ENCODE data around the gene ISM1.

Gene ISM1

GRCh38 chr20:13312300-13312699 is 91.2 kb downstream of the ISM1 start:
- TF ChIP-seq CTCF (IDR thresholded peaks at IDR 0.05; ENCODE audit: low read depth, low read length): no peak

GRCh38 chr20:13313201-13313600 is 92.1 kb downstream of the ISM1 start:
- no peak for DNase-seq
- H3K27me3 ChIP-seq (ENCODE audit: insufficient read depth, low read depth, severe bottlenecking): no peaks in the 10 kb centered on the region
- no peak overlapping the region for H3K27ac ChIP-seq
- no peaks in the 10 kb centered on the region for H3K9me3 ChIP-seq (ENCODE audit: severe bottlenecking)
- H3K4me3 ChIP-seq (ENCODE audit: low read depth, low read length): no peak overlapping the region
- TF ChIP-seq CTCF (IDR thresholded peaks at IDR 0.05; ENCODE audit: low read depth, low read length): no peak
- H3K36me3 ChIP-seq: no peaks in the 10 kb centered on the region

More at GRCh38 chr20:13312300-13312699, 91.2 kb downstream of the ISM1 start:
- H3K4me3 ChIP-seq (ENCODE audit: low read depth, low read length): no peak overlapping the region
- H3K27me3 ChIP-seq (ENCODE audit: insufficient read depth, low read depth, severe bottlenecking): no peaks in the 10 kb centered on the region
- no peaks in the 10 kb centered on the region for H3K36me3 ChIP-seq
- no peaks in the 10 kb centered on the region for H3K9me3 ChIP-seq (ENCODE audit: severe bottlenecking)
- no peak for DNase-seq
- no peak overlapping the region for H3K27ac ChIP-seq

GRCh38 chr20:13317439-13317838 is 96.4 kb downstream of the ISM1 start:
- Histone ChIP-seq H3K36me3 (no peaks in the 10 kb centered on the region), H3K27me3 (ENCODE audit: insufficient read depth, low read depth, severe bottlenecking) (no peaks in the 10 kb centered on the region), H3K4me3 (ENCODE audit: low read depth, low read length) (no peak overlapping the region), H3K27ac (no peak overlapping the region), H3K9me3 (ENCODE audit: severe bottlenecking) (no peaks in the 10 kb centered on the region)
- no peak for DNase-seq
- no peak for TF ChIP-seq CTCF (IDR thresholded peaks at IDR 0.05; ENCODE audit: low read depth, low read length)

- Histone ChIP-seq H3K4me3 (ENCODE audit: low read depth, low read length) (no peak overlapping the region), H3K36me3 (no peaks in the 10 kb centered on the region), H3K27me3 (ENCODE audit: insufficient read depth, low read depth, severe bottlenecking) (no peaks in the 10 kb centered on the region), H3K9me3 (ENCODE audit: severe bottlenecking) (no peaks in the 10 kb centered on the region), H3K27ac (no peak overlapping the region)
- no peak for DNase-seq
- no peak for TF ChIP-seq CTCF (IDR thresholded peaks at IDR 0.05; ENCODE audit: low read depth, low read length)
These were observed 97.9 kb downstream of the ISM1 start for GRCh38 chr20:13318871-13319521.

- DNase-seq: no peak
- Histone ChIP-seq H3K9me3 (ENCODE audit: severe bottlenecking) (no peaks in the 10 kb centered on the region), H3K27ac (no peak overlapping the region), H3K4me3 (ENCODE audit: low read depth, low read length) (no peak overlapping the region), H3K27me3 (ENCODE audit: insufficient read depth, low read depth, severe bottlenecking) (no peaks in the 10 kb centered on the region), H3K36me3 (no peaks in the 10 kb centered on the region)
- no peak for TF ChIP-seq CTCF (IDR thresholded peaks at IDR 0.05; ENCODE audit: low read depth, low read length)
These were observed 99.6 kb downstream of the ISM1 start for GRCh38 chr20:13320702-13321101.

- DNase-seq: no peak
- Histone ChIP-seq H3K4me3 (ENCODE audit: low read depth, low read length) (no peak overlapping the region), H3K27me3 (ENCODE audit: insufficient read depth, low read depth, severe bottlenecking) (no peaks in the 10 kb centered on the region), H3K27ac (no peak overlapping the region), H3K9me3 (ENCODE audit: severe bottlenecking) (no peaks in the 10 kb centered on the region), H3K36me3 (no peaks in the 10 kb centered on the region)
- TF ChIP-seq CTCF (IDR thresholded peaks at IDR 0.05; ENCODE audit: low read depth, low read length): no peak
These were observed 100.3 kb downstream of the ISM1 start for GRCh38 chr20:13321416-13321815.
